Measurements from ENCODE around the gene ATP1A3.

GRCh38 chr19:41981724-41982123 is 12.3 kb downstream of the ATP1A3 start:
- TF ChIP-seq SP1 (IDR thresholded peaks at IDR 0.05) (no peak), SP1 (CRISPR knock-in tag; IDR thresholded peaks at IDR 0.05) (no peak), SRSF1 (optimal IDR thresholded peaks at IDR 0.05; ENCODE audit: low read depth, low read length) (no peak), ZNF501 (CRISPR knock-in tag; IDR thresholded peaks at IDR 0.05) (no peak), AGO2 (optimal IDR thresholded peaks at IDR 0.05; ENCODE audit: low read depth, low read length) (no peak), ZNF121 (CRISPR knock-in tag; IDR thresholded peaks at IDR 0.05) (no peak), GABPA (IDR thresholded peaks at IDR 0.05; ENCODE audit: low read depth, low read length) (no peak), GABPA (CRISPR knock-in tag; IDR thresholded peaks at IDR 0.05; ENCODE audit: low read depth) (no peak), NR2C2 (CRISPR knock-in tag; IDR thresholded peaks at IDR 0.05; ENCODE audit: borderline replicate concordance) (no peak), SMAD3 (CRISPR knock-in tag; IDR thresholded peaks at IDR 0.05) (no peak), CCAR2 (optimal IDR thresholded peaks at IDR 0.05; ENCODE audit: low read depth, low read length) (no peak), ZBTB43 (CRISPR knock-in tag; conservative IDR thresholded peaks at IDR 0.05) (no peak), ZBTB33 (CRISPR knock-in tag; IDR thresholded peaks at IDR 0.05) (no peak), IRF1 (CRISPR knock-in tag; IDR thresholded peaks at IDR 0.05; ENCODE audit: low read depth) (no peak)
- TF ChIP-seq, protein P1, sequence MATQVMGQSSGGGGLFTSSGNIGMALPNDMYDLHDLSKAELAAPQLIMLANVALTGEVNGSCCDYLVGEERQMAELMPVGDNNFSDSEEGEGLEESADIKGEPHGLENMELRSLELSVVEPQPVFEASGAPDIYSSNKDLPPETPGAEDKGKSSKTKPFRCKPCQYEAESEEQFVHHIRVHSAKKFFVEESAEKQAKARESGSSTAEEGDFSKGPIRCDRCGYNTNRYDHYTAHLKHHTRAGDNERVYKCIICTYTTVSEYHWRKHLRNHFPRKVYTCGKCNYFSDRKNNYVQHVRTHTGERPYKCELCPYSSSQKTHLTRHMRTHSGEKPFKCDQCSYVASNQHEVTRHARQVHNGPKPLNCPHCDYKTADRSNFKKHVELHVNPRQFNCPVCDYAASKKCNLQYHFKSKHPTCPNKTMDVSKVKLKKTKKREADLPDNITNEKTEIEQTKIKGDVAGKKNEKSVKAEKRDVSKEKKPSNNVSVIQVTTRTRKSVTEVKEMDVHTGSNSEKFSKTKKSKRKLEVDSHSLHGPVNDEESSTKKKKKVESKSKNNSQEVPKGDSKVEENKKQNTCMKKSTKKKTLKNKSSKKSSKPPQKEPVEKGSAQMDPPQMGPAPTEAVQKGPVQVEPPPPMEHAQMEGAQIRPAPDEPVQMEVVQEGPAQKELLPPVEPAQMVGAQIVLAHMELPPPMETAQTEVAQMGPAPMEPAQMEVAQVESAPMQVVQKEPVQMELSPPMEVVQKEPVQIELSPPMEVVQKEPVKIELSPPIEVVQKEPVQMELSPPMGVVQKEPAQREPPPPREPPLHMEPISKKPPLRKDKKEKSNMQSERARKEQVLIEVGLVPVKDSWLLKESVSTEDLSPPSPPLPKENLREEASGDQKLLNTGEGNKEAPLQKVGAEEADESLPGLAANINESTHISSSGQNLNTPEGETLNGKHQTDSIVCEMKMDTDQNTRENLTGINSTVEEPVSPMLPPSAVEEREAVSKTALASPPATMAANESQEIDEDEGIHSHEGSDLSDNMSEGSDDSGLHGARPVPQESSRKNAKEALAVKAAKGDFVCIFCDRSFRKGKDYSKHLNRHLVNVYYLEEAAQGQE (IDR thresholded peaks at IDR 0.05; ENCODE audit: borderline replicate concordance in 1 of 2, low read depth in 1 of 2, low read length in 2 of 2), result no peak
- TF ChIP-seq, protein P2, sequence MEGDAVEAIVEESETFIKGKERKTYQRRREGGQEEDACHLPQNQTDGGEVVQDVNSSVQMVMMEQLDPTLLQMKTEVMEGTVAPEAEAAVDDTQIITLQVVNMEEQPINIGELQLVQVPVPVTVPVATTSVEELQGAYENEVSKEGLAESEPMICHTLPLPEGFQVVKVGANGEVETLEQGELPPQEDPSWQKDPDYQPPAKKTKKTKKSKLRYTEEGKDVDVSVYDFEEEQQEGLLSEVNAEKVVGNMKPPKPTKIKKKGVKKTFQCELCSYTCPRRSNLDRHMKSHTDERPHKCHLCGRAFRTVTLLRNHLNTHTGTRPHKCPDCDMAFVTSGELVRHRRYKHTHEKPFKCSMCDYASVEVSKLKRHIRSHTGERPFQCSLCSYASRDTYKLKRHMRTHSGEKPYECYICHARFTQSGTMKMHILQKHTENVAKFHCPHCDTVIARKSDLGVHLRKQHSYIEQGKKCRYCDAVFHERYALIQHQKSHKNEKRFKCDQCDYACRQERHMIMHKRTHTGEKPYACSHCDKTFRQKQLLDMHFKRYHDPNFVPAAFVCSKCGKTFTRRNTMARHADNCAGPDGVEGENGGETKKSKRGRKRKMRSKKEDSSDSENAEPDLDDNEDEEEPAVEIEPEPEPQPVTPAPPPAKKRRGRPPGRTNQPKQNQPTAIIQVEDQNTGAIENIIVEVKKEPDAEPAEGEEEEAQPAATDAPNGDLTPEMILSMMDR (CRISPR knock-in tag; IDR thresholded peaks at IDR 0.05), result no peak

Data from HepG2 (cell line).